Fibroblast of lung (primary cell): ENCODE results near the gene PPIP5K2.

Experiments used
- CTCF ChIP-seq, 2 donors: IDR thresholded peaks in 1 of 2; conservative IDR thresholded peaks in 1 of 2; 1 replicate in 1 of 2; 2 replicates in 1 of 2; pipeline ENCODE4 v1.5.1; 2011 to 2012; ENCODE audit warnings: low read length in 2 of 2, control low read depth in 1 of 2, inconsistent platforms in 1 of 2, low read depth in 1 of 2, mild to moderate bottlenecking in 1 of 2
- EZH2 ChIP-seq: IDR thresholded peaks from 2 replicates; pipeline ENCODE4 v1.5.1; 2012; ENCODE audit warnings: low read length, control low read depth, mild to moderate bottlenecking; ENCODE audit errors: missing control alignments

- TF ChIP-seq CTCF (conservative IDR thresholded peaks at IDR 0.05 in 1 of 2, IDR thresholded peaks at IDR 0.05 in 1 of 2; ENCODE audit: low read depth in 1 of 2, low read length in 2 of 2) (no peak), EZH2 (no peak)
Observed at GRCh38 chr5:103211576-103212561, 91.8 kb downstream of the PPIP5K2 start.
